ENCODE results near the gene KIF18A. TPM values are rescaled to one million over a fixed set of nuclear protein-coding genes. Genes with fewer than 3 reads are reported as not detected.
A peak's percentile ranks its signal among the peaks of the same experiment; 100 is the strongest.
"Not testable (repeated sequence)": the region's sequence is repeated elsewhere in the genome, so short reads cannot be mapped to it uniquely, and the experiment has no call there.

Gene KIF18A
- total and polyA plus RNA-seq, 9 of the 15 experiments (the other 6 are each of a cell fraction or from before 2014, with no cell fraction given): 15.1 to 36.1 (median 24.3) TPM

GRCh38 chr11:28087192-28087591 lies 20.8 kb downstream of the KIF18A start:
- FAIRE-seq; POLR2A ChIA-PET; H3K4me3 ChIP-seq; ATAC-seq; DNase-seq (ENCODE audit: extremely low read depth in 1 of 4, low spot score in 3 of 4); H3K9me3 ChIP-seq (replicated peaks; ENCODE audit: control insufficient read depth, insufficient read depth, low read depth, low read length); H3K9me1 ChIP-seq (ENCODE audit: control insufficient read depth, insufficient read depth, low read length); H3K9ac ChIP-seq (ENCODE audit: insufficient read depth in 1 of 2, low read depth in 2 of 2, low read length in 2 of 2); H3K4me1 ChIP-seq (replicated peaks in 1 of 2; ENCODE audit: control insufficient read depth in 2 of 2, insufficient read depth in 2 of 2, low read length in 2 of 2); intact Hi-C loops (cut with micrococcal nuclease); H3K27me3 ChIP-seq (ENCODE audit: control insufficient read depth in 2 of 2, insufficient read depth in 2 of 2, low read length in 2 of 2); H3K4me2 ChIP-seq (ENCODE audit: insufficient read depth, low read length); H3K79me2 ChIP-seq (ENCODE audit: control insufficient read depth, insufficient read depth, low read length); BruUV-seq (replicated peaks); H2AFZ ChIP-seq (ENCODE audit: low read depth, low read length); CTCF ChIA-PET (ENCODE audit: low intra/inter-chr PET ratio); H3K27ac ChIP-seq (ENCODE audit: extremely low read depth, low read depth, low read length); in situ Hi-C loops (cut with MboI); H4K20me1 ChIP-seq (replicated peaks; ENCODE audit: control insufficient read depth, insufficient read depth, low read length): not testable (repeated sequence)
- peak; percentile 64 for TF ChIP-seq ZNF146 (CRISPR knock-in tag; IDR thresholded peaks at IDR 0.05; ENCODE audit: unreplicated experiment)
- WGBS (ENCODE audit: insufficient coverage, low coverage, missing lambda C conversion rate): 100% methylated on average over 1 of the region's 1 CpG
- H3K36me3 ChIP-seq (ENCODE audit: control insufficient read depth, insufficient read depth, low read length): peaks cover 56% of the 10 kb centered on the region

GRCh38 chr11:28086569-28086968 lies 21.4 kb downstream of the KIF18A start:
- H4K20me1 ChIP-seq (replicated peaks; ENCODE audit: control insufficient read depth, insufficient read depth, low read length): no peaks in the 10 kb centered on the region
- no peaks in the 10 kb centered on the region for H3K79me2 ChIP-seq (ENCODE audit: control insufficient read depth, insufficient read depth, low read length)
- peaks cover 62% of the 10 kb centered on the region for H3K36me3 ChIP-seq (ENCODE audit: control insufficient read depth, insufficient read depth, low read length)
- no peaks in the 10 kb centered on the region for H3K9me3 ChIP-seq (replicated peaks; ENCODE audit: control insufficient read depth, insufficient read depth, low read depth, low read length)
- H3K9me1 ChIP-seq (ENCODE audit: control insufficient read depth, insufficient read depth, low read length): no peaks in the 10 kb centered on the region
- no peak overlapping the region for H3K4me3 ChIP-seq
- CTCF ChIA-PET (ENCODE audit: low intra/inter-chr PET ratio): no interaction called here
- in situ Hi-C loops (cut with MboI) (no loop called here), intact Hi-C loops (cut with micrococcal nuclease) (no loop called here)
- H3K4me2 ChIP-seq (ENCODE audit: insufficient read depth, low read length): no peak overlapping the region
- H2AFZ ChIP-seq (ENCODE audit: low read depth, low read length): no peak overlapping the region
- ATAC-seq (no peak), DNase-seq (ENCODE audit: extremely low read depth in 1 of 4, low spot score in 3 of 4) (no peak), FAIRE-seq (no peak)
- POLR2A ChIA-PET: no interaction called here
- H3K27ac ChIP-seq (ENCODE audit: extremely low read depth, low read depth, low read length): no peak overlapping the region
- no peak overlapping the region for H3K9ac ChIP-seq (ENCODE audit: insufficient read depth in 1 of 2, low read depth in 2 of 2, low read length in 2 of 2)
- no TSS peak for BruUV-seq (replicated peaks)
- no peaks in the 10 kb centered on the region for H3K27me3 ChIP-seq (ENCODE audit: control insufficient read depth in 2 of 2, insufficient read depth in 2 of 2, low read length in 2 of 2)
- WGBS (ENCODE audit: insufficient coverage, low coverage, missing lambda C conversion rate): 90% methylated on average over 1 of the region's 1 CpG
- H3K4me1 ChIP-seq (replicated peaks in 1 of 2; ENCODE audit: control insufficient read depth in 2 of 2, insufficient read depth in 2 of 2, low read length in 2 of 2): no peaks in the 10 kb centered on the region
- TF ChIP-seq PRDM10 (IDR thresholded peaks at IDR 0.05; ENCODE audit: partially characterized antibody) (no peak), TFAM (CRISPR knock-in tag; conservative IDR thresholded peaks at IDR 0.05) (no peak), SP1 (CRISPR knock-in tag; IDR thresholded peaks at IDR 0.05) (no peak), ILF3 (IDR thresholded peaks at IDR 0.05; ENCODE audit: borderline replicate concordance) (no peak), RNF219 (CRISPR knock-in tag; IDR thresholded peaks at IDR 0.05) (no peak), ZBTB43 (CRISPR knock-in tag; IDR thresholded peaks at IDR 0.05) (no peak), BCOR (IDR thresholded peaks at IDR 0.05) (no peak), ZC3H11A (IDR thresholded peaks at IDR 0.05; ENCODE audit: low read depth, low read length) (no peak)

All from K562 (cell line).